NCI-H2227 (cell line): Measurements from ENCODE around the gene CNIH3.

Experiments
- DNase-seq: peaks from one replicate; lab custom pipeline; 2025; ENCODE audit not compliant: unreplicated experiment; lab: John Stamatoyannopoulos, UW

Gene CNIH3

GRCh38 chr1:224739997-224740684, 124.0 kb downstream of the CNIH3 start:
- DNase-seq = no peak

GRCh38 chr1:224740685-224741052, 124.6 kb downstream of the CNIH3 start:
- no peak for DNase-seq

- no peak for DNase-seq
These were observed 126.2 kb downstream of the CNIH3 start for GRCh38 chr1:224742349-224742748.

GRCh38 chr1:224743608-224744164, 127.6 kb downstream of the CNIH3 start:
- peak; percentile 19 for DNase-seq

GRCh38 chr1:224744521-224744920, 128.4 kb downstream of the CNIH3 start:
- DNase-seq = no peak

GRCh38 chr1:224745394-224745793, 129.3 kb downstream of the CNIH3 start:
- DNase-seq = peak; percentile 43

- no peak for DNase-seq
These were observed 129.8 kb downstream of the CNIH3 start for GRCh38 chr1:224745924-224746323.

GRCh38 chr1:224747578-224747977, 131.5 kb downstream of the CNIH3 start:
- no peak for DNase-seq

- no peak for DNase-seq
These were observed 133.8 kb downstream of the CNIH3 start for GRCh38 chr1:224749916-224750315.

GRCh38 chr1:224751624-224752311, 135.7 kb downstream of the CNIH3 start:
- DNase-seq = no peak

GRCh38 chr1:224753491-224753890, 137.4 kb downstream of the CNIH3 start:
- DNase-seq = no peak

GRCh38 chr1:224755586-224755985, 139.5 kb downstream of the CNIH3 start:
- DNase-seq = no peak

GRCh38 chr1:224757508-224757907, 141.4 kb downstream of the CNIH3 start:
- DNase-seq = no peak

- DNase-seq = no peak
These were observed 143.0 kb downstream of the CNIH3 start for GRCh38 chr1:224759135-224759534.

GRCh38 chr1:224759681-224760091, 143.6 kb downstream of the CNIH3 start:
- DNase-seq = no peak

- DNase-seq = no peak
These were observed 144.0 kb downstream of the CNIH3 start for GRCh38 chr1:224760163-224760562.

- DNase-seq = no peak
These were observed 145.1 kb downstream of the CNIH3 start for GRCh38 chr1:224761245-224761644.

GRCh38 chr1:224762046-224762445, 145.9 kb downstream of the CNIH3 start:
- DNase-seq = no peak

GRCh38 chr1:224762701-224763100, 146.6 kb downstream of the CNIH3 start:
- no peak for DNase-seq

- DNase-seq = no peak
These were observed 147.1 kb downstream of the CNIH3 start for GRCh38 chr1:224763126-224763775.

GRCh38 chr1:224766266-224766665, 150.1 kb downstream of the CNIH3 start:
- no peak for DNase-seq

- no peak for DNase-seq
These were observed 150.9 kb downstream of the CNIH3 start for GRCh38 chr1:224767031-224767430.
